Left renal pelvis (tissue), 4 donors: ENCODE measurements around the gene CENPC. TPM values are rescaled to one million over a fixed set of nuclear protein-coding genes. Genes with fewer than 3 reads are reported as not detected.

ENCODE experiments used
- DNase-seq, 4 donors: peaks; one replicate each; pipeline ENCODE4 v3.0.0-alpha.2; 2013; ENCODE audit warnings: low read depth in 4 of 4, low spot score in 3 of 4
- polyA plus RNA-seq, 4 donors: library from polyadenylated mRNA; unstranded; fragments of 120-200 nt; gene quantifications; one replicate each; pipeline ENCODE4 v1.2.1, GENCODE V29; 2013; ENCODE audit not compliant: insufficient read length in 4 of 4

The CENPC gene, protein sequence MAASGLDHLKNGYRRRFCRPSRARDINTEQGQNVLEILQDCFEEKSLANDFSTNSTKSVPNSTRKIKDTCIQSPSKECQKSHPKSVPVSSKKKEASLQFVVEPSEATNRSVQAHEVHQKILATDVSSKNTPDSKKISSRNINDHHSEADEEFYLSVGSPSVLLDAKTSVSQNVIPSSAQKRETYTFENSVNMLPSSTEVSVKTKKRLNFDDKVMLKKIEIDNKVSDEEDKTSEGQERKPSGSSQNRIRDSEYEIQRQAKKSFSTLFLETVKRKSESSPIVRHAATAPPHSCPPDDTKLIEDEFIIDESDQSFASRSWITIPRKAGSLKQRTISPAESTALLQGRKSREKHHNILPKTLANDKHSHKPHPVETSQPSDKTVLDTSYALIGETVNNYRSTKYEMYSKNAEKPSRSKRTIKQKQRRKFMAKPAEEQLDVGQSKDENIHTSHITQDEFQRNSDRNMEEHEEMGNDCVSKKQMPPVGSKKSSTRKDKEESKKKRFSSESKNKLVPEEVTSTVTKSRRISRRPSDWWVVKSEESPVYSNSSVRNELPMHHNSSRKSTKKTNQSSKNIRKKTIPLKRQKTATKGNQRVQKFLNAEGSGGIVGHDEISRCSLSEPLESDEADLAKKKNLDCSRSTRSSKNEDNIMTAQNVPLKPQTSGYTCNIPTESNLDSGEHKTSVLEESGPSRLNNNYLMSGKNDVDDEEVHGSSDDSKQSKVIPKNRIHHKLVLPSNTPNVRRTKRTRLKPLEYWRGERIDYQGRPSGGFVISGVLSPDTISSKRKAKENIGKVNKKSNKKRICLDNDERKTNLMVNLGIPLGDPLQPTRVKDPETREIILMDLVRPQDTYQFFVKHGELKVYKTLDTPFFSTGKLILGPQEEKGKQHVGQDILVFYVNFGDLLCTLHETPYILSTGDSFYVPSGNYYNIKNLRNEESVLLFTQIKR
- polyA plus RNA-seq, result 10 to 100 TPM; 24.9 to 32.4 (median 28.8) TPM

DNA sequence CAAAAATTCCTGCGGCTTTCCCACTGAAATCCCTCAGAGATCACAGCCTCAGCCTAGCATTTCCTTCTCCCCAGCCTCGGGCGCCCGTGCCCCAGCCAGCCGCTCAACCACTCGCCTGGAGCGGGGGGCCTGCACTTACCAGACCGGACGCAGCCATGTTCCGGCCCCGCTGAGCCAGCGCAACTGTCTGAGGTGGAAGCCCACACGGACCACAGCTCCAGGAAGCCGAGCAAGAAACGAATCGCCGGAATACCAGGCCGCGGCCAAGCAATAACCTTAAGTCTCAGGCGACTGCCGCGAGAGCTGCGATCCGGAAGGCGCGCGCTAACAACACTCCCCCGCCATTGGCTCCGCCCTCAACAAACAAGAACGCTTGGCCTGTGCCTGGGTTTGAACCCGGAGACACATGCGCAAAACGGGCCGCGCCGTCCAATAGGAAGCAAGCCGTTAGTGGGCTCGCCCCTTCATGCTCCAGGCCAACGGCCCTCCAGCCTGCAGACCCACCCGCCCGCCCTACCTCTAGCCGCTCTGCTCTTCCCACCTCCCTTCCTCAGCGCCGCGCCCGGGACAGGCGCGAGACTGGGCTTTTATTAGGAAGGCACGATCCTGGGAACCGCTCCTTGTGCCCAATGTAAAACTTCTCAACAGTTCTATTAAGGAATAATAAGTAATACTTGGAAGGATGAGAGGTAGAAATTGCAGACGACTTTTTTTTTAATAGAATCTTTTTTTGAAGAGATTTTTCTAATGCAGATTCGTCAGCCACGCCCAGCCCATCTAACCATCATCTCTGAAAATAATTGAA is at the start of gene CENPC:
Gene CENPC (minus strand): TSS at position 305 of the 805 bp plus-strand sequence. CDS start 148 bp downstream, at position 157.
- DNase-seq, result peak; percentile 89 to 93 (median 90)

DNA sequence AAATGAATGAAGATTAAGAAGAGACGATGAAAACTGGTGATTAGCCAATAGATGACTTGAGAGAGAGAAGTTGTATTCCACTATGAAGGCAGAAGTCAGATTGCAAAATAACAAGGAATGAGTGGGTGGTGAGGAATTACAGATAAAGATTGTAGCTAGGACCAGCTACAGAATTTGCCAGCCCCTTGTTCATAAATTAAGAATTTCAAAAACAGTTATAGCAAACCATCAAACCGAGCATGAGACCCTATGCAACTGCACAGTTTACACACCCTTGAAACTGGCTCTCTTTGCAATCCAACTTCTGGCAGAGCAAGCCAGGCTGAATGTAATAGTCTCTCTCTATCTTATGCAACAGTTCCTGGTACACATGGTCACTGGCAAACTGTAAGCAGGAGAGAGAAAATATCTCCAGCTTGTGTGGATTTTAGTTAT is 48.5 kb upstream of the CENPC start:
- DNase-seq, result no peak

DNA sequence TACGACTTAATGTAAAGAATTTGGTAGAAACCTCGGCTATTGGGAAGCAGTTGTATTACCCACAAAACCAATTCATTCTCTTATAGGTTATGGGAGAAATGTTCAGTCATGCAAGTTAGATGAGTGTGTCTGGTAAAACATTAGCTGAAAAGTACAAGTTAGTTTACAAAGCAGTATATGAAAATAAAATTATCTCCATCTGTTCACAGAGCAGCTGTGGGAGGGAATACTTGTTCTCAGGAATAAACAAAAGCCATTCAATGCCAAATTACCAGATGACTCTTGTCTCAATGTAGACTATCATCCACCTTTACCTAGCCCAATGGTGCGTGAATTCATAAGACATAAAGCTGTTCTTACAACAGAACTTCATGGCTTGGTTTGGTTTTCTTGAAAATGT is 41.9 kb upstream of the CENPC start:
- DNase-seq, result no peak

DNA sequence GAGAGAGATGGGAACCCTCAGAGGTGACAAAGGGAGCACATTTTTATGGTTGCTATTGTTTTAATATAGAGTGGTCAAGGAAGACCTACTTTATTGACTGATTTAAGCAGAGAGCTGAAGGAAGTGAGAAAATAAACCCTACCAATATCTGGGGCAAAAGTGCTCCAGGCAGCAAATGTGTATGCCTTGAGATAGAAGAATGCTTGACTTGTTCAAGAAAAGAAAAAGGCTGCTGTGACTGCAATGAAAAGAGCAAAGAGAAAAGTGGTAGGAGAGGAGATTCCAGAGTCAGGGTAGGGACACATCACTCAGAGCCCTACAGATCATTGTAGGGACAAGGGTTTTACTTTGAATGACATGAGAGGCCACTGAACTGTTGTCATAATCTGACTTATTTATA is 39.2 kb upstream of the CENPC start:
- DNase-seq, result no peak

DNA sequence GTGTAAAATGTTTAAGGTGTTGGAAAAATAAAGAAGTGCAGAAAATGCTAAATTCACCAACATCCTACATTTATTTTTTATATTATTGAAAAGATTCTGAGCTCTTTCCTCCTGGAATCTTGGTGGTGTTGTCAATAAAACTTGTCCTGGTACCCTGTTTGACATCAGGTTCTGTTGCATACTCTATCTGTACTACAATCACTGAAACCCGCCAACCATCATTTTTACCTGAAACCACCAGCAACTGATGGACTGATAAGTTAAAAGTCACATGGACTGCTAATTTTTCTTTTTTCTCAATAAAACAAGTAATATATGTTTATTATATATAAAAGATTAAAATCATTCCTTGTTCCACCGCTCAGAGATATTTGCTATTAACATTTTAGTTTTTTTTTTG is 36.6 kb upstream of the CENPC start:
- no peak for DNase-seq

DNA sequence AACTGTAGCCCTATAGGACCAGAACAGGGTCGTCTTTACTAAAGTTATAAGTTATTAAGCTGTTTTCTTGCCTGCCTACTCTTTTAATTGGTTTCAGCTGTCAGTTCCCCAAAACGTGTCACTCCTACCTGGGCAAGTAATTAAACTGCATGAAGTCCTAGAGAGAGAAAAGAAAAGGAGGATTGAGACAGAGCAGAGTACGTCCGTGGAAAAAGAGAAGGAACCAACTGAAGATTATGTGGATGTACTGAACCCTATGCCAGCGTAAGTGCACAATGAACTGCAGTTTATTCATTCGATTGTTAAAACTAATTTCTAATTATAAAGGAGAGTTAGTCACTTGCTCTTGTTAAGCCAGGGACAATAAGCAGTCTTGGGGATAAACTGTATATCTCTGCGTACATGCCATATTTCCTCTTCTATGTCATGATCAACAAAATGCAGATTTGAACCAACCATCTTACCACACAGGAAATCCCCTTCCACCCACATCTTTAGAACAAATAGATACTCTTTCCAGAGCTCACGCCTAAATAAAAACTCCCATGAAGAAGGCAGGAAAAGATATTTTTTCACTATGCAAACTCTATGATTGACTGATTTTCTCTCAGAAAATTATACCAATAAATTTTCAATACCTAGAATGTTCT is 36.0 kb upstream of the CENPC start:
- no peak for DNase-seq

DNA sequence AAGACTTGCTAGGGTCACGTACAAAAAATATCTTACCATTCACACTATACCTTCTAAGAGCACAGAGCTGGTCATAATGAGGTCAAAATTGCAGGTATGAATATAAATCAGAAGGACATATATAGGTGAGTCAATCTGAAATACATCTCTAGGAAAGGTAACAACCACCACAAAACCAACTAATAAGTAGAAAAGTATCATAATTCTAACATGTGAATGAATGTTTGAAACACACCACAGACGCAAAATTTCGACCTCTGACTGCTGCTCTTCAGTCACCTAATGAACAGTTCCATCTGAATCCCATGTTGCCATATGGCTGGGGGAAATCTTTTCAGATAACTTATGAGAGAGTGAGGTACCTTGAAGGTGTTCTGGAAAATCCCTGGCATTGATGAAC is 35.3 kb upstream of the CENPC start:
- DNase-seq, result no peak

DNA sequence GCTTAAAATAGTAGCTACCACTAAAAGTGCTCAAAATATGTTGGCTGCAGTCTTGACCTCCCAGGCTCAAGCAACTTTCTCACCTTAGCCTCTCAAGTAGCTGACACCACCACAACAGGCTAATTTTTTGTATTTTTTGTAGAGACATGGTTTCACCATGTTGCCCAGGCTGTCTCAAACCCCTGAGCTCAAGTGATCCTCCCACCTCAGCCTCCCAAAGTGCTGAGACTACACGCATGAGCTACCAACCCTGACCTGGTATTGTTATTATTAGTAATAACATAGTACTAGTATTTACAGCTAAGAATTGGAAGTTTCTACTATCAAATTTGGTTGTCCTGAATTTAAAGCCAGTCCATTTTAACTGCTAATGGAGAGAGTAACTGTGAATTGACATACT is 31.2 kb upstream of the CENPC start:
- no peak for DNase-seq

DNA sequence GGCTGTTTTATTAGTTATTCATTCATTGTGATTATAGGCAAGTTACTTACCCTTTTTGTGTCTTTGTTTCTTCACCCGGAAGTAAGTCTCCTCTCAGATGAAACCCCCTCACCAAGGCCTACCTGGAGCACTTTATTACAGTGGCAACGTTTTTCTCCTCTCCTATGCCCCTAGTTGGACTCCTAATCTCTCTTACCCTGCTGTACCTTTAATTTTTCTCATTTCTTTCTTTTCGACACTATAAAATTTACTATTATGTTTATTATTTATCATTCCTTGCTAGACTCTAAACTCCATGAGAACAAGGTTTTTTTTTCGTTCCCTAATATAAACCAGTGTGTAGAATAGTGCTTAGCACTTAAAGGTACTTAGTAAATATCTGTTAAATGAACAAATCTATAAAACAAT is 30.8 kb upstream of the CENPC start:
- no peak for DNase-seq

DNA sequence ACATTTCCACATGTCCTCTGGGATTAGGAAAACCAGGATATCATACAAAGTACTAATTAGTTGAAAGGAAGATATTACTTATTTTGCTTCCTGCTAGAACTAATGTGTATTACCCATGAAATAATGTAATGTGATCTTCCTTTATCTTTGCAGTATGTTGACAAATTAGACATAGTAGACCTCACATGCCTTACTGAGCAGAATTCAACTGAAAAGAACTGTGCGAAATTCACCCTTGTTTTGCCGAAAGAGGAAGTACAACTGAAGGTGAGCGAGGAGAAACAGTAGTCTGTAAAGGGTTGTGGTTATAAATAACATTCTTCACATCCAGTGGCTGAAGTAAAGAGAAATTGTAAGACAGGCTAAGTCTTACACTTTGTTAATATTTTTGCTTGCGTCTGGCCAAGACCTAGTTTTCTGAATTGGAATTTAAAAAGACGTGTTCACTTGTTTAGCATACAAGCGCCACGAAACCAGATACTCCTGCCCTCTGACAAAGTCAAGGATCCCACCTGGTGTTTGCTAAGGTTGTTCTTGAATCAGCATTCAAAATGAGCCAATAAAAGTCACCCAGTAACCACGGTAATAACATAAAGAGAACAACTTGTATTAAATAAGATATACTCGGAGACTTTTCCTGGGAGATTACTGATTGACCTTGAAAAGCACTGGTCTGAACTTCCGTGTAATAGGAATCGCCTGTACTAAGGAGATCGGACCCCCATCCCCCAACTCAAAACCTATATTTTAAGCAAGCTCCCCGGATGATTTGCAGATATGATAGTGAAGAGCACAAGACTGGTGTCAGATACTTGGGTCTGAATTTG is 30.1 kb upstream of the CENPC start:
- peak in 2 of 4 donors; percentile 6 to 41 for DNase-seq

DNA sequence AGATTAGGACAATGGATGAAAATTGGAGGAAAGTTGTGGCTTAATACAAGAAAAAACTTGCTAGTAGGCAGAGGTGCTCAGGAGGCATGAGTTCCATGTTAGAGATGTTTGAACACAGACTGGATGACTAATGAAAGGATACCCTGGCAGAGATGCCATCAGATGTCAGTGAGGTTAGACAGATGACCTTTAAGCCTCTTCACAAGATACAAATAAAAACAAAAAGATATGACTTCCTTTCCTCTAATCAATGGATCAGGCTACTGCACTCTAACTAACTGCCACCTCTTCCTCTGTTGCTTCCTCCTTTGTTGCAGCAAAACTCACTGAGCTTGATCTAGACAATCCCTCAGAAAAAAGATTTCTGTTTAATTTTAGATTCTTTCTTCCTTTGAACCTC is 27.9 kb upstream of the CENPC start:
- no peak for DNase-seq

DNA sequence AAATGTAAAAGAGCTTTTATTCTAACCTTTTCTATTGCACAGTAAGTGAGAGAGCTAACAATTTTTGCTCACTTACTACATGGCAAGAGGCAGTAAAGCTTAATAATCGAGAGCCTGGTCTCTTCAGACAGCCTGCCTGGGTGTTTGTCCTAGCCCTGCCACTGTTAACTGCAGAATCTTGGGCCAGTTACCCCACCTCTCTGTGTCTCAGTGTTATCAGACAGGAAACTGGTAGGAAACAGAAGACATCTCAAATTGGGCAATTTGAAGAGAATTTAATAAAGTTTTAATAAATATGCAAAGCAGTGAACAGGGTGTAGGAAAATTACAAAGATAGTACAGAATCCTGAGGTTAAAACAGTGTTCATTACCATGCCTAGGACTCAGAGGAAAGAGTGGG is 26.7 kb upstream of the CENPC start:
- DNase-seq, result no peak

DNA sequence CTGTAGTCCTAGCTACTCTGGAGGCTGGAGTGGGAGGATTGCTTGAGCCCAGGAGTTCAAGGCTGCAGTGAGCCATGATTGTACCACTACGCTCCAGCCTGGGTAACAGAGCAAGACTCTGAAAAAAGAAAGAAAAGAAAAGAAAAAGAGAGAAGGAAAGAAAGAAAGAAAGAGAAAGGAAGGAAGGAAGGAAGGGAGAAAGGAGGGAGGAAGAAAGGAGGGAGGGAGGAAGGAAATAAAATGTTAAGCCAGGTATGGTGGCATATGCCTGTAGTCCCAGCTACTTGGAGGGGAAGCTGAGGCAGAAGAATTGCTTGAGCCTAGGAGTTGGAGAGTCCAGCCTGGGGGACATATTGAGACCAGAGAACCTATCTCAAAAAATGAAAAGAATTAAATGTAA is 25.2 kb upstream of the CENPC start:
- DNase-seq, result no peak

DNA sequence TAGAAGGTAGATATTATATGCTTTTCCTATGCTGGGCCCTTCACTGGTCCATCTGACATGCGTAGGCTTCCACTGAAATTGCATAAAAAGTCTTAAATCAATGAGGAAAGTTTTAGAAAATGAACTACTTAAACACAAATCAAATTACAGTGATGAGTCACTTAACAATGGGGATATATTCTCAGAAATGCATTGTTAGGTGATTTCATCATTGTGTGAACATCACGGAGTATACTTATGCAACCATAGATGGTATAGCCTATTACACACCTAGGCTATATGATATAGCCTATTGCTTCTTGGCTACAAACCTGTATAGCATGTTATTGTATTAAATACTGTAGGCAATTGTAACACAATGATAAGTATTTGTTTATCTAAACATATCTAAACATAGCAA is 23.5 kb upstream of the CENPC start:
- no peak for DNase-seq

DNA sequence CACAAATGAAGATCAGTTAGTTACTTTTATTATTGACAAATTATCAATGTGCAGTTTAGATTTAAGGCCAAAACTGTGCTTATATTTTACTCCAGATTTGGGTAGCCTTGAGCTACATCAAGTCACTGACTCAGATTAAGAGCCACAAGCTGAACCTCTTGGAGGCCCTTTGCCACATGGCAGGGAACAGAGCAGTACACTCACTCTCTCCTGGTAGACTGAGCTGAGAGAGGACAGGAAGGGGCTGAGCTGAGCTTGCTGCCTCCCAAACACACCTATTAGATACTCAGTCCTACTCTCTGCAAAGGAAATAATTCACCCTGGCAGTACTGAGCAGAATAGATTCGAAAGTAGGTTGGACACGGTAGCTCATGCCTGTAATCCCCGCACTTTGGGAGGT is 21.0 kb upstream of the CENPC start:
- DNase-seq, result no peak

DNA sequence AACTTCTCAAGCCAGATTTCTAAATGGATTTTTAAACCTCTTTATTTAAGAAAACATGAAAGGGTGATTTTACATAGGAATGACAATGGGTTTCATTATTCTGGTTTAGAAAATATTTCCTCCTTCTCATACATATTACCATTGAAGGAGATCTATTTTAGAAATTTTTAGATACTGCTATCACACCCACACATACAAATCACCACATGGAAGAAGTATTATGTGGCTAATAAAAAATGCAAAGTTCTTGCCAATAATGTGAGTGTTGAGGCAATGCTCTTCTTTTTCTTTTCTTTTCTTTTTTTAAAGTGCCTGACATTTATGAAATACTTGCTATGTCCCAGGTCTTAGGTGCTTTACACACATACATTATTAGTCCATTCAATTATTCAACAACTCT is 20.0 kb upstream of the CENPC start:
- DNase-seq, result no peak

DNA sequence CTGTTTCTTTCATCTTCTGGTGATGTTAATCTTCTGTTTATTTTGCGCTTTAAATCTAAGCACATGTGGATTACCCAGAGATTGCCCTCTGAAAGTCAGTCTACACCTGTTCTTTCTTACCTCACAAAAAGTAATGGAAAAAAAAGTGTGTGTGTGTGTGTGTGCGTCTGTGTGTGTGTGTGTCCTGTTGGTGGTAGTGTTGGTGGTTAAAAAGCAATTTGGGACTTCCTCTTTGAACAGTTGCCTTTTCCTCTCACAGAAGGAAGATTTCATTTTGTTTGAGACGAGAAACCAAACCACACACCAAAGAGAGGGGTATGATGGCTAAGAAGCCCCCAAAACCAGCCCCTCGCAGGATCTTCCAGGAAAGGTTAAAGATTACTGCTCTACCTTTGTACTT is 13.2 kb upstream of the CENPC start, which contains the start of gene STAP1:
Gene STAP1 (plus strand): TSS at position 235 of the 400 bp plus-strand sequence. CDS start 83 bp downstream, at position 318.
- no peak for DNase-seq

DNA sequence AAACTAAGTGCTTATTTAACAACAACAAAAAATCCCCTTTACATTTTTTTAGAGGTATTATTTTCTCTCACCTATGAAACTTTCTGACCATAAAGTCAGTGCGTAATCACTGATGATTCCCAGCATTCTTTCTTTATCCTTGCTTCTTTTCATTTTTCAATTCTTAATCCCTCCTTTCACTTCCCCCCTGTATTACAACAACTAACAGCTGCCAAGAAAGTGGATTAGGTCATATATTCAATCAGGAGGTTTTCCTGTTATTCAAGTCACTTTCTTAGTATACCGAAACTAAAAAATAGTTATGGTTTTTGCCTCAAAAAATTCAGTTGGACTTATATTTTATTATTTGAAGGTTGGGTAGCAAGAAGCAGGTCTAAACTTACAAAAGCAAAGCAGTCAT is 11.1 kb upstream of the CENPC start:
- DNase-seq, result no peak

DNA sequence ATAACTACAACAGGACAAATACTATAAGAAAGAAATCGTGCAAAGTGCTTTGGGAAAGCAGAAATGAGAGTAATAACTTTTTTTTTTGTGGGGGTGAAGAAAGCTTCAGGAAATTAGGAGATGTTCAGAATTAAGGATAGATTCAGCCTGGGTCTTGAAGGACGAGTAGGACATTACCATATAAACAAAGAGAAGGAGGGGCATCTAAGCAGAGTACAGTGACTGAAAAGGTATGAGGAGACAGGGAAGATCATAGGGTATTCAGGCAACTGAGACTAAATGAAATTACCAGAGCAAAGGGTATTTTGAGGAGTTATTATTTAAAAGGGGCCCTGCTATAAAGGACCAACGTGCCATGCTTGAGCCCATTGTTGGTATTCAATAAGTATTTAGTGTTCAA is 10.1 kb upstream of the CENPC start:
- no peak for DNase-seq
